Panc1 (cell line): ENCODE results near the gene ZCCHC7. TPM values are rescaled to one million over a fixed set of nuclear protein-coding genes. Genes with fewer than 3 reads are reported as not detected.
"Not testable (repeated sequence)": the region's sequence is repeated elsewhere in the genome, so short reads cannot be mapped to it uniquely, and the experiment has no call there.

Experiments
- ATAC-seq: fragments of 200-7000 bp; cut with Tn5 transposase; 2 replicates; pipeline ENCODE4 v1.9.1; 2020; ENCODE audit warnings: mild to moderate bottlenecking, moderate library complexity
- BruUV-seq: library from RNA; stranded (reverse); fragments of 400-500 nt; replicated peaks from 2 replicates; lab custom pipeline; 2021; lab: Mats Ljungman, UMichigan
- CTCF ChIA-PET: fragments of 300-600 bp; sonication (Branson Sonifier 250); formaldehyde crosslinking; loops from one replicate; lab custom pipeline; 2022; ENCODE audit warnings: antibody characterized with exemption; lab: Charles Lee
- POLR2A ChIA-PET: fragments of 300-600 bp; sonication (Branson Sonifier 250); formaldehyde crosslinking; loops from one replicate; lab custom pipeline; 2022; ENCODE audit warnings: antibody characterized with exemption; lab: Charles Lee
- DNase-seq: peaks from one replicate; pipeline ENCODE4 v3.0.0-alpha.2; 2010; ENCODE audit warnings: low read depth, low spot score
- H3K27ac ChIP-seq: 2 replicates; pipeline ENCODE4 v1.5.1; 2011; ENCODE audit warnings: mild to moderate bottlenecking, low read length, inconsistent platforms
- H3K27me3 ChIP-seq: fragments of 200-500 bp; sonication (Bioruptor generic); 2 replicates; pipeline ENCODE4 v1.6.0; 2014; ENCODE audit warnings: low read length, inconsistent platforms; ENCODE audit not compliant: control insufficient read depth, insufficient read depth
- H3K36me3 ChIP-seq: fragments of 200-500 bp; sonication (Bioruptor generic); 2 replicates; pipeline ENCODE4 v1.5.1; 2014; ENCODE audit warnings: inconsistent platforms, mild to moderate bottlenecking, low read length, moderate library complexity; ENCODE audit not compliant: control insufficient read depth, insufficient read depth
- H3K4me1 ChIP-seq: 2 replicates; pipeline ENCODE4 v1.5.1; 2011; ENCODE audit warnings: inconsistent platforms, mild to moderate bottlenecking, low read length, moderate library complexity; ENCODE audit not compliant: control insufficient read depth, insufficient read depth
- H3K4me3 ChIP-seq, 2 experiments: 2 replicates each; pipeline ENCODE4 v1.5.1; 2011 to 2012; ENCODE audit warnings: low read depth in 2 of 2, low read length in 2 of 2, mild to moderate bottlenecking in 2 of 2, inconsistent platforms in 1 of 2, moderate library complexity in 1 of 2
- H3K9me3 ChIP-seq: fragments of 200-500 bp; sonication (Bioruptor generic); 2 replicates; pipeline ENCODE4 v1.5.1; 2014; ENCODE audit warnings: low read depth, mild to moderate bottlenecking, inconsistent platforms, low read length, moderate library complexity; ENCODE audit not compliant: control insufficient read depth, insufficient read depth
- POLR2AphosphoS5 ChIP-seq: IDR thresholded peaks from 2 replicates; pipeline ENCODE4 v1.6.1; 2012; ENCODE audit warnings: mild to moderate bottlenecking, low read depth, low read length, moderate library complexity
- REST ChIP-seq, 2 experiments: IDR thresholded peaks; 2 replicates each; pipeline ENCODE4 v1.6.1; 2011 to 2012; ENCODE audit warnings: low read depth in 2 of 2, control low read depth in 1 of 2, low read length in 1 of 2, mild to moderate bottlenecking in 1 of 2, moderate library complexity in 1 of 2; ENCODE audit not compliant: insufficient read depth in 1 of 2
- SIN3A ChIP-seq: IDR thresholded peaks from 2 replicates; pipeline ENCODE4 v1.6.1; 2012; ENCODE audit warnings: low read depth, mild to moderate bottlenecking, low read length, moderate library complexity, borderline replicate concordance; ENCODE audit not compliant: insufficient read depth
- TCF7L2 ChIP-seq: IDR thresholded peaks from 2 replicates; pipeline ENCODE4 v1.6.1; 2011; ENCODE audit warnings: mild to moderate bottlenecking, low read depth, low read length, inconsistent platforms
- in situ Hi-C: cut with HindIII; loops from 2 replicates; pipeline ENCODE4 v1.10.0; 2016; ENCODE audit warnings: low sequenced_read_pairs, low pct_unique_long_range_greater_than_20kb
- intact Hi-C: fragments of 100-400 bp; cut with micrococcal nuclease; formaldehyde crosslinking; loops from one replicate; pipeline ENCODE4 v1.10.0; 2022; ENCODE audit not compliant: unreplicated experiment
- total RNA-seq: library from RNA; stranded (reverse); gene quantifications from one replicate; pipeline ENCODE4 v1.2.1, GENCODE V29; 2021; ENCODE audit not compliant: unreplicated experiment
- TF ChIP-seq, protein P1 (sequence below): fragments of 450-650 bp; IDR thresholded peaks from 2 replicates; pipeline ENCODE4 v1.5.1; 2017; ENCODE audit warnings: mild to moderate bottlenecking

ZCCHC7 gene
- total RNA-seq, 1 experiment from 2014 or later = 43.7 TPM

DNA sequence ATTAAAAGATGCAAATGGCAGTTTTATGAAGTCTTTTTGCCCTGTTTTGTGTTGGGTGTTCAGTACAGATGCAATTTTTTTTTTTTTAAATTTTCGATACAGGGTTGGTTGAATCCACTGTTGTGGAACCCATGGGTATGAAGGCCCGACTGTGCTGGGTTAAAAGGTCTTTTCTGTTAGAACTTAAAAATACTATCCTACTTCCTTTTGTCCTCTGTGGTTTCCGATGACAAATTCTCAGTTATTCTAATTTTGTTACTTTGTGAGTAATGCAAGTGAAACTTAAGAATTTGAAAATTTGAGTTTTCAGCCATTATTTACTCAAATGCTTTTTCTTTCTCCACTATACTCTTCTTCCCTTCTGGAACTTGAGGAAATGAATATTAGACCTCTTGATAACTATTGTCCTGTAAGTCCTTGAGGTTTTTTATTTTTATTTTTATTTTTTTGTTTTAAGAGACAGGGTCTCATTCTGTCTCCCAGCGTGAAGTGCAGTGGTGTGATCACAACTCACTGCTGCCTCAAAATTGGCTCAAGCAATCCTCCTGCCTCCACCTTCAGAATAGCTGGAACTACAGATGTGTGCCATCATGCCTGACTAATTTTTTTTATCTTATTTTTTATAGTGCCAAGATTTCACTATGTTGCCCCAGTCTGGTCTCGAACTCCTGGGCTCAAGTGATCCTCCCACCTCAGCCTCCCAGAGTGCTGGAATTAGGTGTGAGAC, 67.5 kb downstream of the ZCCHC7 start:
- ATAC-seq (no peak), DNase-seq (no peak)
- H3K36me3 ChIP-seq = no peaks in the 10 kb centered on the region
- H3K27ac ChIP-seq = no peak overlapping the region
- no TSS peak for BruUV-seq
- H3K9me3 ChIP-seq = no peaks in the 10 kb centered on the region
- intact Hi-C loops = no loop called here
- no peaks in the 10 kb centered on the region for H3K4me1 ChIP-seq
- ChIA-PET CTCF (interaction anchor here (0.7 kb wide), 1 partner anchor 143 kb away, joined by 5 read pairs; no protein-coding TSS in a partner anchor), POLR2A (interaction anchor here (0.9 kb wide), 1 partner anchor 9 kb away, joined by 3 read pairs; no protein-coding TSS in a partner anchor)
- TF ChIP-seq REST (IDR thresholded peaks at IDR 0.05; ENCODE audit: insufficient read depth in 1 of 2, low read depth in 2 of 2, low read length in 1 of 2) (no peak), TCF7L2 (no peak)
- TF ChIP-seq, protein P1, sequence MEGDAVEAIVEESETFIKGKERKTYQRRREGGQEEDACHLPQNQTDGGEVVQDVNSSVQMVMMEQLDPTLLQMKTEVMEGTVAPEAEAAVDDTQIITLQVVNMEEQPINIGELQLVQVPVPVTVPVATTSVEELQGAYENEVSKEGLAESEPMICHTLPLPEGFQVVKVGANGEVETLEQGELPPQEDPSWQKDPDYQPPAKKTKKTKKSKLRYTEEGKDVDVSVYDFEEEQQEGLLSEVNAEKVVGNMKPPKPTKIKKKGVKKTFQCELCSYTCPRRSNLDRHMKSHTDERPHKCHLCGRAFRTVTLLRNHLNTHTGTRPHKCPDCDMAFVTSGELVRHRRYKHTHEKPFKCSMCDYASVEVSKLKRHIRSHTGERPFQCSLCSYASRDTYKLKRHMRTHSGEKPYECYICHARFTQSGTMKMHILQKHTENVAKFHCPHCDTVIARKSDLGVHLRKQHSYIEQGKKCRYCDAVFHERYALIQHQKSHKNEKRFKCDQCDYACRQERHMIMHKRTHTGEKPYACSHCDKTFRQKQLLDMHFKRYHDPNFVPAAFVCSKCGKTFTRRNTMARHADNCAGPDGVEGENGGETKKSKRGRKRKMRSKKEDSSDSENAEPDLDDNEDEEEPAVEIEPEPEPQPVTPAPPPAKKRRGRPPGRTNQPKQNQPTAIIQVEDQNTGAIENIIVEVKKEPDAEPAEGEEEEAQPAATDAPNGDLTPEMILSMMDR = no peak
- in situ Hi-C loops = no loop called here
- H3K4me3 ChIP-seq = no peak overlapping the region
- H3K27me3 ChIP-seq = no peaks in the 10 kb centered on the region

- in situ Hi-C loops, H3K4me3 ChIP-seq, H3K36me3 ChIP-seq, H3K27me3 ChIP-seq, ATAC-seq, DNase-seq, H3K9me3 ChIP-seq, BruUV-seq, intact Hi-C loops, CTCF ChIA-PET, H3K4me1 ChIP-seq, H3K27ac ChIP-seq: not testable (repeated sequence)
- POLR2A ChIA-PET = interaction anchor here (0.6 to 0.7 kb wide), 2 partner anchors 24 to 85 kb away, joined by 5 read pairs; no protein-coding TSS in a partner anchor
These were observed 70.4 kb downstream of the ZCCHC7 start for GRCh38 chr9:37190739-37191138.

DNA sequence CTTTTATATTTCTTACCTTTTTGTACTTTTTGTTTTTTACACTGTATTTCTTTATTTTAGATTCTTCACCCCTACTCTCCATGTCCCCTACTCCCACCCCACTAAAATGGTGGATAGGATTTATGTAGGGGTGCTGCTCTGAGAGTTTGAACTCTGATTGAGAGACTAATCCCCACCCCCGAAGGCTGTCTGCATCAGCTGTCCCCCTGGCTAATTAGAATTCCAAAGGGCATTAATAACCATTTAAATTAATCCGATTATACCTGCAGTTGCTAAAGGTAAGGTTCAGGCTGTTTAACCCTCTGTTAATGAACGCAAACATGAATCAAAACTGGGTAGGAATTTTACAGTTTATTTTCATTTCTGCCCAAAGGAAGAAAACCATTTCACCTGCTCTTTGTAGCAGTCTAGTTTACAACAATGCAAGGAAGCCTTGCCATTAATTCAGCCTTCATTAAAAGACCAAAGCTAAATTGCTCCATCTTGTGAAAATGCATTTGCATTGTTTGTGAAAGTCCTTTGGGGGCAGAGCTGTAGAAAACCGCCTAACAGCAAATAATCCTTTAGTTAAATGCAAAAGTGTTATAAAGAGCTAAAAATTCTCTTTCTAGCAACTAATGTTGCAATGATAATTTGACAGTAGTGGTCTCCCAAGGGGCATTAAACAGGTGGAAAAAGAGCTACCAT, 71.2 kb downstream of the ZCCHC7 start:
- POLR2A ChIA-PET = interaction anchor here (0.6 to 0.7 kb wide), 2 partner anchors 15 to 25 kb away, joined by 3 to 5 read pairs; no protein-coding TSS in a partner anchor
- intact Hi-C loops = no loop called here

More for the DNA sequence above, 71.2 kb downstream of the ZCCHC7 start:
- H3K4me1 ChIP-seq = no peaks in the 10 kb centered on the region
- no TSS peak for BruUV-seq
- CTCF ChIA-PET = no interaction called here
- ATAC-seq = no peak
- in situ Hi-C loops = no loop called here
- TF ChIP-seq, protein P1 = no peak; the same call in 1 of the 2 replicates
- TF ChIP-seq POLR2AphosphoS5 = no peak
- TF ChIP-seq TCF7L2 = no peak
- TF ChIP-seq SIN3A = no peak
- no peak for TF ChIP-seq REST (IDR thresholded peaks at IDR 0.05; ENCODE audit: insufficient read depth in 1 of 2, low read depth in 2 of 2, low read length in 1 of 2)
- no peak overlapping the region for H3K27ac ChIP-seq
- no peaks in the 10 kb centered on the region for H3K9me3 ChIP-seq
- no peak overlapping the region for H3K4me3 ChIP-seq
- H3K27me3 ChIP-seq = no peaks in the 10 kb centered on the region
- no peak for DNase-seq
- H3K36me3 ChIP-seq = no peaks in the 10 kb centered on the region
